Epithelial cell of proximal tubule (primary cell): ENCODE results near the gene NCOA7. TPM values are rescaled to one million over a fixed set of nuclear protein-coding genes. Genes with fewer than 3 reads are reported as not detected.

Experiments
- DNase-seq: peaks from one replicate; pipeline ENCODE4 v3.0.0-alpha.2; 2011; ENCODE audit warnings: low read depth
- H3K4me3 ChIP-seq: 2 replicates; pipeline ENCODE4 v1.5.1; 2011; ENCODE audit warnings: low read depth, mild to moderate bottlenecking, low read length
- CTCF ChIP-seq: conservative IDR thresholded peaks from 2 replicates; pipeline ENCODE4 v1.5.1; 2012; ENCODE audit warnings: low read depth, mild to moderate bottlenecking, low read length
- total RNA-seq: library from RNA; depleted of rRNA; stranded (reverse); fragments of >200 nt; gene quantifications from 2 replicates; pipeline ENCODE4 v1.2.3, GENCODE V29; 2015

The NCOA7 gene
- total RNA-seq, 1 donor from 2014 or later: 8.2 TPM

GRCh38 chr6:125807293-125807692 is 16.5 kb downstream of the NCOA7 start:
- TF ChIP-seq CTCF: no peak
- no peak for DNase-seq
- no peak overlapping the region for H3K4me3 ChIP-seq

GRCh38 chr6:125808060-125808459 is 17.3 kb downstream of the NCOA7 start:
- no peak for DNase-seq
- TF ChIP-seq CTCF: no peak
- H3K4me3 ChIP-seq: no peak overlapping the region

- DNase-seq: no peak
- no peak for TF ChIP-seq CTCF
- H3K4me3 ChIP-seq: no peak overlapping the region
These were observed 17.8 kb downstream of the NCOA7 start for GRCh38 chr6:125808591-125808990.

GRCh38 chr6:125809570-125810170 is 18.9 kb downstream of the NCOA7 start:
- H3K4me3 ChIP-seq: no peak overlapping the region
- DNase-seq: no peak
- no peak for TF ChIP-seq CTCF

- no peak for DNase-seq
- no peak overlapping the region for H3K4me3 ChIP-seq
- no peak for TF ChIP-seq CTCF
These were observed 19.7 kb downstream of the NCOA7 start for GRCh38 chr6:125810445-125810844.

GRCh38 chr6:125811259-125811658 is 20.5 kb downstream of the NCOA7 start:
- no peak for TF ChIP-seq CTCF
- DNase-seq: no peak
- H3K4me3 ChIP-seq: no peak overlapping the region
